K562 (cell line): Measurements from ENCODE around the gene UPF2. TPM values are rescaled to one million over a fixed set of nuclear protein-coding genes. Genes with fewer than 3 reads are reported as not detected.

Experiments used
- CHD1 ChIP-seq: fragments of 200-600 bp; sonication (generic); IDR thresholded peaks from one replicate; pipeline ENCODE4 v1.6.1; 2012; ENCODE audit warnings: mild to moderate bottlenecking, moderate library complexity, low read length, inconsistent platforms
- DNMT1 ChIP-seq: fragments of 450-650 bp; IDR thresholded peaks from 2 replicates; pipeline ENCODE4 v1.6.1; 2016; ENCODE audit warnings: antibody characterized with exemption, mild to moderate bottlenecking
- EGR1 ChIP-seq: fragments of 450-650 bp; conservative IDR thresholded peaks from 2 replicates; pipeline ENCODE4 v1.6.1; 2017; ENCODE audit warnings: mild to moderate bottlenecking
- ETV6 ChIP-seq, 3 experiments: fragments of 150-350 bp in 1 of 3; sonication (generic) in 1 of 3; formaldehyde crosslinking in 1 of 3; IDR thresholded peaks; 2 replicates each; pipeline versions ENCODE4 v1.6.1 to v1.8.0; 2014 to 2022; ENCODE audit warnings: borderline replicate concordance in 2 of 3, low read depth in 2 of 3, antibody characterized with exemption in 1 of 3, low read length in 1 of 3, mild to moderate bottlenecking in 1 of 3, missing genetic modification reagents in 1 of 3
- FIP1L1 ChIP-seq: fragments of 200-400 bp; formaldehyde crosslinking; IDR thresholded peaks from 2 replicates; pipeline ENCODE4 v1.6.1; 2018; ENCODE audit warnings: mild to moderate bottlenecking, low read depth, low read length; ENCODE audit not compliant: poor library complexity, severe bottlenecking
- GABPA ChIP-seq: fragments of 200-800 bp; sonication (Bioruptor generic); conservative IDR thresholded peaks from 2 replicates; pipeline ENCODE4 v1.6.1; 2016; ENCODE audit warnings: low read depth, missing genetic modification characterization, missing compliant biosample characterization
- GABPB1 ChIP-seq: sonication (generic); formaldehyde crosslinking; IDR thresholded peaks from 2 replicates; pipeline ENCODE4 v1.8.0; 2022; ENCODE audit warnings: mild to moderate bottlenecking, missing genetic modification reagents
- MLLT1 ChIP-seq, 2 experiments: fragments of 450-650 bp; IDR thresholded peaks; 2 replicates each; pipeline ENCODE4 v1.6.1; 2016
- NR2F6 ChIP-seq: fragments of 450-650 bp; formaldehyde crosslinking; IDR thresholded peaks from 2 replicates; pipeline ENCODE4 v1.4.0; 2020; ENCODE audit warnings: mild to moderate bottlenecking
- PCBP1 ChIP-seq: fragments of 200-400 bp; formaldehyde crosslinking; IDR thresholded peaks from 2 replicates; pipeline ENCODE4 v1.6.1; 2018; ENCODE audit warnings: mild to moderate bottlenecking, low read depth, low read length; ENCODE audit not compliant: poor library complexity, severe bottlenecking
- POLR2A ChIP-seq: fragments of 450-650 bp; conservative IDR thresholded peaks from 2 replicates; pipeline ENCODE4 v1.6.1; 2016
- RB1 ChIP-seq: fragments of 450-650 bp; IDR thresholded peaks from 2 replicates; pipeline ENCODE4 v1.6.1; 2017; ENCODE audit warnings: low read depth, mild to moderate bottlenecking
- SMAD1 ChIP-seq: fragments of 150-350 bp; IDR thresholded peaks from 2 replicates; pipeline ENCODE4 v1.6.1; 2014; ENCODE audit warnings: low read length, low read depth; ENCODE audit not compliant: partially characterized antibody
- TEAD4 ChIP-seq, 2 experiments: sonication (generic) in 1 of 2; formaldehyde crosslinking in 1 of 2; IDR thresholded peaks; 2 replicates each; pipeline versions ENCODE4 v1.6.1 to v1.8.0; 2012 to 2022; ENCODE audit warnings: borderline replicate concordance in 1 of 2, inconsistent platforms in 1 of 2, low read length in 1 of 2, mild to moderate bottlenecking in 1 of 2, missing genetic modification reagents in 1 of 2
- TRIM24 ChIP-seq, 2 experiments: fragments of 450-650 bp; IDR thresholded peaks; 2 replicates each; pipeline ENCODE4 v1.6.1; 2016
- U2AF1 ChIP-seq: fragments of 200-400 bp; formaldehyde crosslinking; optimal IDR thresholded peaks from 2 replicates; pipeline ENCODE3; 2017; ENCODE audit warnings: mild to moderate bottlenecking, low read depth, low read length, moderate library complexity
- VEZF1 ChIP-seq: fragments of 200-800 bp; sonication (Bioruptor generic); IDR thresholded peaks from 2 replicates; pipeline ENCODE4 v1.6.1; 2017; ENCODE audit warnings: missing genetic modification characterization, missing compliant biosample characterization
- ZBTB2 ChIP-seq: fragments of 450-650 bp; IDR thresholded peaks from 2 replicates; pipeline ENCODE4 v1.6.1; 2016; ENCODE audit warnings: antibody characterized with exemption
- ZNF140 ChIP-seq: fragments of 250-450 bp; sonication (Bioruptor Pico); IDR thresholded peaks from 2 replicates; pipeline ENCODE4 v1.8.0; 2021; ENCODE audit warnings: moderate library complexity, mild to moderate bottlenecking, inconsistent platforms
- ZNF143 ChIP-seq: sonication (generic); formaldehyde crosslinking; IDR thresholded peaks from 2 replicates; pipeline ENCODE4 v1.9.0; 2022; ENCODE audit warnings: mild to moderate bottlenecking, missing genetic modification reagents
- ZNF740 ChIP-seq, 3 experiments: fragments of 200-800 bp in 1 of 3; sonication (Bioruptor generic) in 1 of 3; sonication (generic) in 1 of 3; formaldehyde crosslinking in 1 of 3; IDR thresholded peaks; 2 replicates each; pipeline versions ENCODE4 v1.6.1 to v1.8.0; 2016 to 2022; ENCODE audit warnings: mild to moderate bottlenecking in 2 of 3, missing compliant biosample characterization in 2 of 3, missing genetic modification characterization in 2 of 3, missing genetic modification reagents in 1 of 3
- ZNF764 ChIP-seq: fragments of 250-450 bp; sonication (Bioruptor Pico); IDR thresholded peaks from 2 replicates; pipeline ENCODE4 v1.4.0; 2020; ENCODE audit warnings: low read depth, mild to moderate bottlenecking, moderate library complexity
- polyA plus RNA-seq, 8 experiments: library from polyadenylated mRNA; depleted of rRNA in 4 of 8; stranded (reverse) in 5 of 8; unstranded in 3 of 8; fragments of >200 nt; fragmentation: Nextera tagmentation in 2 of 8; fragmentation: Illumina TruSeq in 1 of 8; extraction: Ambion mirVana in 2 of 8; extraction: Trizol in 1 of 8; gene quantifications; 2 replicates each; pipeline versions ENCODE4 v1.2.1 to v1.2.3, GENCODE V29; 2011 to 2014; ENCODE audit warnings: inconsistent platforms in 1 of 8, missing spikeins in 1 of 8
- total RNA-seq, 7 experiments: library from RNA; depleted of rRNA in 6 of 7; stranded (reverse); fragments of >200 nt in 6 of 7; fragmentation: Illumina TruSeq in 2 of 7; extraction: Trizol in 2 of 7; gene quantifications; 2 replicates each; pipeline versions ENCODE4 v1.2.1 to v1.2.3, GENCODE V29; 2011 to 2021; ENCODE audit warnings: low replicate concordance in 1 of 7

UPF2 gene
- total and polyA plus RNA-seq, 9 of the 15 experiments (the other 6 are each of a cell fraction or from before 2014, with no cell fraction given), result 13.9 to 37.7 (median 23.7) TPM

- TF ChIP-seq ZNF764 (no peak), SMAD1 (peak; percentile 87), ZNF740 (CRISPR knock-in tag; IDR thresholded peaks at IDR 0.05) (peak; percentile 97), ZNF740 (tag; IDR thresholded peaks at IDR 0.05) (peak in 1 of 2 experiments; percentile 87; a peak in 2 of 4 replicates), ETV6 (IDR thresholded peaks at IDR 0.05; ENCODE audit: borderline replicate concordance in 1 of 2, low read depth in 2 of 2, low read length in 1 of 2) (peak; percentile 52 to 69; a peak in 2 of 4 replicates), ETV6 (CRISPR knock-in tag; IDR thresholded peaks at IDR 0.05; ENCODE audit: borderline replicate concordance) (peak; percentile 84; the same call in 1 of the 2 replicates), TEAD4 (IDR thresholded peaks at IDR 0.05; ENCODE audit: low read length) (no peak), TEAD4 (CRISPR knock-in tag; IDR thresholded peaks at IDR 0.05; ENCODE audit: borderline replicate concordance) (peak; percentile 85; the same call in 1 of the 2 replicates), ZNF143 (CRISPR knock-in tag) (no peak), NR2F6 (no peak), ZBTB2 (peak; percentile 30; the same call in 1 of the 2 replicates), MLLT1 (IDR thresholded peaks at IDR 0.05) (peak; percentile 49 to 57; a peak in 1 of 4 replicates), ZNF140 (CRISPR knock-in tag) (no peak), POLR2A (peak; percentile 95), U2AF1 (peak; percentile 49), CHD1 (no peak), FIP1L1 (peak; percentile 89), PCBP1 (no peak), GABPB1 (CRISPR knock-in tag) (peak; percentile 95), RB1 (peak; percentile 75), EGR1 (peak; percentile 98), VEZF1 (peak; percentile 99), DNMT1 (no peak), TRIM24 (IDR thresholded peaks at IDR 0.05) (0 out of 4 replicates have a peak, but pooled peaks of 1 of the 2 experiments have one; percentile 45), GABPA (tag) (peak; percentile 95)
Measured at GRCh38 chr10:11894381-11895107, 148.1 kb downstream of the UPF2 start (continued).
